ENCODE measurements around the gene FXYD6.
A peak's percentile ranks its signal among the peaks of the same experiment; 100 is the strongest.
"Not testable (repeated sequence)": the region's sequence is repeated elsewhere in the genome, so short reads cannot be mapped to it uniquely, and the experiment has no call there.

FXYD6 gene

GRCh38 chr11:117819096-117820040, 57.1 kb downstream of the FXYD6 start:
- no peak for DNase-seq (ENCODE audit: extremely low read depth in 1 of 2, low read depth in 1 of 2)

GRCh38 chr11:117818041-117818873, 58.2 kb downstream of the FXYD6 start:
- no peak for DNase-seq (ENCODE audit: extremely low read depth in 1 of 2, low read depth in 1 of 2)

GRCh38 chr11:117817368-117818040, 59.0 kb downstream of the FXYD6 start:
- peak; percentile 75 to 81 for DNase-seq (ENCODE audit: extremely low read depth in 1 of 2, low read depth in 1 of 2)

GRCh38 chr11:117816846-117817367, 59.6 kb downstream of the FXYD6 start:
- no peak for DNase-seq (ENCODE audit: extremely low read depth in 1 of 2, low read depth in 1 of 2)

GRCh38 chr11:117816151-117816741, 60.2 kb downstream of the FXYD6 start:
- no peak for DNase-seq (ENCODE audit: extremely low read depth in 1 of 2, low read depth in 1 of 2)

- DNase-seq (ENCODE audit: extremely low read depth in 1 of 2, low read depth in 1 of 2) = peak in 1 of 2 donors; percentile 66
These were observed 61.1 kb downstream of the FXYD6 start for GRCh38 chr11:117815262-117815803.

GRCh38 chr11:117814766-117815261, 61.6 kb downstream of the FXYD6 start:
- DNase-seq (ENCODE audit: extremely low read depth in 1 of 2, low read depth in 1 of 2) = peak; percentile 54 to 76

- no peak for DNase-seq (ENCODE audit: extremely low read depth in 1 of 2, low read depth in 1 of 2)
These were observed 62.2 kb downstream of the FXYD6 start for GRCh38 chr11:117814204-117814765.

GRCh38 chr11:117810056-117810451, 66.4 kb downstream of the FXYD6 start:
- DNase-seq (ENCODE audit: extremely low read depth in 1 of 2, low read depth in 1 of 2) = not testable (repeated sequence)

GRCh38 chr11:117809236-117810055, 67.0 kb downstream of the FXYD6 start:
- no peak for DNase-seq (ENCODE audit: extremely low read depth in 1 of 2, low read depth in 1 of 2)

- DNase-seq (ENCODE audit: extremely low read depth in 1 of 2, low read depth in 1 of 2) = no peak
These were observed 67.7 kb downstream of the FXYD6 start for GRCh38 chr11:117808784-117809183.

- no peak for DNase-seq (ENCODE audit: extremely low read depth in 1 of 2, low read depth in 1 of 2)
These were observed 68.8 kb downstream of the FXYD6 start for GRCh38 chr11:117807482-117808327.

GRCh38 chr11:117806846-117807245, 69.6 kb downstream of the FXYD6 start:
- no peak for DNase-seq (ENCODE audit: extremely low read depth in 1 of 2, low read depth in 1 of 2)

- DNase-seq (ENCODE audit: extremely low read depth in 1 of 2, low read depth in 1 of 2) = no peak
These were observed 71.4 kb downstream of the FXYD6 start for GRCh38 chr11:117805045-117805444.

GRCh38 chr11:117803896-117804295, 72.6 kb downstream of the FXYD6 start:
- no peak for DNase-seq (ENCODE audit: extremely low read depth in 1 of 2, low read depth in 1 of 2)

GRCh38 chr11:117799634-117800033, 76.8 kb downstream of the FXYD6 start:
- no peak for DNase-seq (ENCODE audit: extremely low read depth in 1 of 2, low read depth in 1 of 2)

- DNase-seq (ENCODE audit: extremely low read depth in 1 of 2, low read depth in 1 of 2) = no peak
These were observed 79.5 kb downstream of the FXYD6 start, which contains the start of gene DSCAML1 for GRCh38 chr11:117796872-117797529. DSCAML1 (minus strand) TSS chr11:117797216; CDS start chr11:117797079, 137 bp downstream.
